OCI-LY3 (cell line): Measurements from ENCODE around the gene C1orf87.

ENCODE experiments used
- CTCF ChIP-seq: fragments of 200-600, 300-600 bp; sonication (generic); IDR thresholded peaks from 2 replicates; pipeline ENCODE4 v1.5.1; 2014; ENCODE audit warnings: antibody characterized with exemption, low read length, low read depth
- EZH2phosphoT487 ChIP-seq: fragments of 200-600 bp; shearing (Covaris generic); IDR thresholded peaks from 2 replicates; pipeline ENCODE4 v1.6.1; 2018; ENCODE audit warnings: antibody characterized with exemption, mixed run types, low read depth

- TF ChIP-seq CTCF (no peak), EZH2phosphoT487 (no peak)
Measured at GRCh38 chr1:60037669-60038068, 35.9 kb downstream of the C1orf87 start.
